BLaER1 treated with 17β-estradiol and CSF1 and Interleukin-3, amounts not matched to agents 10 nM and 100 nM (cell line): ENCODE measurements around the gene FBXW5.

Experiments used
- H3K27ac ChIP-seq, 11 experiments: shearing (Covaris generic); formaldehyde crosslinking; 2 replicates each; pipeline ENCODE4 v1.8.1; 2022
- H3K27me3 ChIP-seq, 11 experiments: shearing (Covaris generic); formaldehyde crosslinking; 2 replicates each; pipeline ENCODE4 v1.8.1; 2022
- H3K36me3 ChIP-seq, 11 experiments: shearing (Covaris generic); formaldehyde crosslinking; 2 replicates each; pipeline ENCODE4 v1.8.1; 2022
- H3K4me1 ChIP-seq, 10 experiments: shearing (Covaris generic); formaldehyde crosslinking; 2 replicates each; pipeline ENCODE4 v1.8.1; 2022
- H3K4me2 ChIP-seq, 11 experiments: shearing (Covaris generic); formaldehyde crosslinking; 2 replicates each; pipeline ENCODE4 v1.8.1; 2022
- H3K4me3 ChIP-seq, 10 experiments: shearing (Covaris generic); formaldehyde crosslinking; 2 replicates each; pipeline ENCODE4 v1.8.1; 2022
- H3K9ac ChIP-seq, 11 experiments: shearing (Covaris generic); formaldehyde crosslinking; 2 replicates each; pipeline ENCODE4 v1.8.1; 2022
- H3K9me3 ChIP-seq, 11 experiments: shearing (Covaris generic); formaldehyde crosslinking; replicated peaks in 1 of 11; 2 replicates each; pipeline ENCODE4 v1.8.1; 2022
- H4K20me1 ChIP-seq, 11 experiments: shearing (Covaris generic); formaldehyde crosslinking; 2 replicates each; pipeline ENCODE4 v1.8.1; 2022
- Cebpa-rat ChIP-seq, 11 experiments: shearing (Covaris generic); IDR thresholded peaks; 2 replicates each; pipeline ENCODE4 v1.8.1; 2022

FBXW5 gene

DNA sequence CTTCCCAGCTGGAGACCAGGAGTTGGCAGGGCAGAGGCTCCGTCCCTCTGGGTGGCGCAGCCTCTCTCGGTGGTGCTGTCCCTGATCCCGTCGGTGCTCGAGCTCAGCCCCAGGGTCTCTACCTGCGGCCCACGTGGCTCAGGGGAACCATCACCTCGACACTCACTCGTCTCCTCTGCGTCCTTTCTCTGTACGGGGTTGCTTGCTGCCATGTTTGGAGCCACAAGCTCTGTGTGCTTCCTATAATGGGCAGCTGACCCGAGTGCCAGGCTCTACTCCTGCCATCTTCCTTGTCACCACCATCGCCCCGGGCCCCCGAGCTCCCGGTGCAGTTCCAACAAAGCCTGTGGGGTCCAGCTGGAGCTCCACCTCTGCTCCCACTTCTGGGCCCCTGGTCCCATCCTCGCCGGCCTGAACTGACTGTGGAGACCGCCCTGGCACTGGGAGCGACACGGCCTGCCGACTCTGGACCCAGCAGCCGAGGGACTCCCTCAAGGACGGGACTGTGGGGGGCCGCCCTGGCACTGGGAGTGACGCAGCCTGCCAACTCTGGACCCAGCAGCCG, 5.0 kb downstream of the FBXW5 start:
- no peaks in the 10 kb centered on the region for H3K27me3 ChIP-seq
- no peak for TF ChIP-seq Cebpa-rat (IDR thresholded peaks at IDR 0.05)
- H3K4me2 ChIP-seq: peak overlapping the region in 8 of 11 experiments; percentile 21 to 56 (median 40); a peak in 11 of 22 replicates
- peaks cover 7 to 85% (median 42%) of the 10 kb centered on the region in 10 experiments; a peak in 19 of 20 replicates for H3K4me1 ChIP-seq
- H3K9ac ChIP-seq: peak overlapping the region in 7 of 11 experiments; percentile 2 to 56 (median 31); a peak in 6 of 22 replicates
- peaks cover 48 to 77% (median 67%) of the 10 kb centered on the region in 11 experiments for H3K36me3 ChIP-seq
- H3K4me3 ChIP-seq: no peak overlapping the region
- peaks cover 47 to 78% (median 55%) of the 10 kb centered on the region in 11 experiments; a peak in 21 of 22 replicates for H4K20me1 ChIP-seq
- peaks cover 0 to 7% (median 0%) of the 10 kb centered on the region in 11 experiments; a peak in 4 of 22 replicates for H3K9me3 ChIP-seq
- peak overlapping the region in 5 of 11 experiments; percentile 13 to 35 (median 19); a peak in 7 of 22 replicates for H3K27ac ChIP-seq

DNA sequence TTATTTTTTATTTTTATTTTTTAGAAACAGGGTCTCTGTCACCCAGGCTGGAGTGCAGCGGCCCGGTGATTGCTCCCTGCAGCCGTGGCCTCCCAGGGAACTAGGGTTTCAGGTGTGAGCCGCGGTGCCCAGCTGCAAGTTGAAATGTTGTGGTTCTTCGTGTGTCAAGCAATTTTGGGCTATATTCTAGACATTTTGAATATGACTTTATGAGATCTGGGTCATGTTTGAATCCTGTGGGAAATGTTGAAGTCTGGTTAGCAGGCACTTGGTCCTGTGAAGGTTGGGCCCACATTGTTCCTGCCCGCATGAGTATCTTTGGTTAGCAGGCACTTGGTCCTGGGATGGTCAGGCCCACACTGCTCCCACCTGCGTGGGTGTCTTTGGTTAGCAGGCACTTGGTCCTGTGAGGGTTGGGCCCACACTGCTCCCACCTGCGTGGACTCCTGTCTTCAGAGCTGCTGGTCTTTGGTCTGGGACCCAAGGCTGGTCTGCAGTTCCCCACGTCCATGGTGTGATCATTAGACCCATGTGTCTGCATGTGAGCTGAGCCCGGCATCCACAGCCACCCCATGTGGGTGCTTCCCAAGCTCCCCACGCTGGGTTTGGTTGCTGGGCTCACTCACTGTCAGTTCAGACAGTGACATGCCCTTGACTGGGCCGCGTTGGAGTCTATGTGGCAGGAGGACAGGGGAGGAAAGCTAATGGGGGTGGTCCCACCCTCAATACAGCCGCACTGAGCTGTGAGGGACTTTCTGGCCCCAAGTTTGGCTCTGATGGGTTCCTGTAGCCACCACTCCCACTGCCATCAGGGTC, 7.1 kb downstream of the FBXW5 start:
- Histone ChIP-seq H3K9ac (0 out of 22 replicates have a peak overlapping the region, but pooled peaks of 1 of the 11 experiments have one; percentile 14), H3K4me2 (peak overlapping the region in 1 of 11 experiments; percentile 10; a peak in 1 of 22 replicates), H3K9me3 (peaks cover 0 to 7% (median 0%) of the 10 kb centered on the region in 11 experiments; a peak in 4 of 22 replicates), H3K27ac (peak overlapping the region in 2 of 11 experiments; percentile 14 to 58; a peak in 3 of 22 replicates), H3K4me1 (peaks cover 0 to 95% (median 30%) of the 10 kb centered on the region in 10 experiments; a peak in 16 of 20 replicates), H3K27me3 (no peaks in the 10 kb centered on the region), H3K36me3 (peaks cover 39 to 86% (median 72%) of the 10 kb centered on the region in 11 experiments), H3K4me3 (no peak overlapping the region), H4K20me1 (peaks cover 33 to 58% (median 36%) of the 10 kb centered on the region in 11 experiments; a peak in 21 of 22 replicates)
- no peak for TF ChIP-seq Cebpa-rat (IDR thresholded peaks at IDR 0.05)

DNA sequence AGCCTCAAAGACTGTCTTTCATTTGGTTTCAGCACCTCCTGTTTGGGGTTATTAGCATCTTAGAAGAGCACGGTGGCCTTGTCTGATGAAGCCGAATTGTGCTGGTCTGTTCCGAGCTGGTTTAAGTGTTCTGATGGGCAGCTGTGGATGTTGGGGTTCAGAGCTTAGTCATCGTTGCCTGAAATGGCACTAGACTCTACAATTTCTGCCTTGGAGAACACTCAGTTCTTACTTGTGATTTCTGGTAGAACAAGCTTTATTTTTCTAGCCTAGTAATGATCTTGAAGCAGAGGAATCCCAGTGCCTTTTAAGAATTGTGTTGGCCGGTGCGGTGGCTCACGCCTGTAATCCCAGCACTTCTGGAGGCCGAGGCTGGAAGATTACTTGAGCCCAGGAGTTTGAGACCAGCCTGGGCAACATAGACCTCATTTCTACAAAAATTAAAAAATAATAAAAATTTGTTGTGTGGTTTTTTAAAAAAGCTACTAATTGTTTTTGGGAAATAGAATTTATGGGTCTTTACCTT, 7.8 kb downstream of the FBXW5 start:
- no peak overlapping the region for H3K4me3 ChIP-seq
- TF ChIP-seq Cebpa-rat (IDR thresholded peaks at IDR 0.05): no peak
- H3K27ac ChIP-seq: peak overlapping the region in 3 of 11 experiments; percentile 1 to 58 (median 45); a peak in 4 of 22 replicates
- H3K4me2 ChIP-seq: peak overlapping the region in 1 of 11 experiments; percentile 65; a peak in 1 of 22 replicates
- H3K9me3 ChIP-seq: peaks cover 0 to 7% (median 0%) of the 10 kb centered on the region in 11 experiments; a peak in 4 of 22 replicates
- peaks cover 26 to 51% (median 30%) of the 10 kb centered on the region in 11 experiments; a peak in 21 of 22 replicates for H4K20me1 ChIP-seq
- H3K4me1 ChIP-seq: peaks cover 0 to 94% (median 27%) of the 10 kb centered on the region in 10 experiments; a peak in 16 of 20 replicates
- no peak overlapping the region for H3K9ac ChIP-seq
- no peaks in the 10 kb centered on the region for H3K27me3 ChIP-seq
- peaks cover 32 to 81% (median 66%) of the 10 kb centered on the region in 11 experiments for H3K36me3 ChIP-seq

DNA sequence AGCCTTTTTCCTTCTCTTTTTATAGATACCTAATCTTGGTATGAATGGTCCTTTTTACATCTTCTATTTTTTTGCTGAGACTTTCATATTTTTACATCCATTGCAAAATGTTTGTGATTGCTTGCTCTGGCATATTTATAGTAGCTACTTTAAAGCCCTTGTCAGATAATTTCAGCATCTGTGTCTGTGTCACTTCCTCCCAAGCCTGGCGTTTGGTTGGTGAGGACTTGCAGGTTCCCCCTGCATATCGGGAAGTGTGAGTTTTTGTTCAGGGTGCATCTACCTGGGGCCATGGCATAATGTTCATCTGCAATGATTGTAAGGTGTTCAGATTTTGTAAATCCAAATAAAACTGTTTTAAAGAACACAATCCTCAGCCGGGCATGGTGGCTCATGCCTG, 8.9 kb downstream of the FBXW5 start:
- peak overlapping the region in 3 of 11 experiments; percentile 30 to 58 (median 45); a peak in 6 of 22 replicates for H3K27ac ChIP-seq
- H3K4me2 ChIP-seq: peak overlapping the region in 6 of 11 experiments; percentile 15 to 65 (median 52); a peak in 12 of 22 replicates
- H3K27me3 ChIP-seq: no peaks in the 10 kb centered on the region
- no peak overlapping the region for H3K9ac ChIP-seq
- peaks cover 16 to 41% (median 19%) of the 10 kb centered on the region in 11 experiments; a peak in 21 of 22 replicates for H4K20me1 ChIP-seq
- TF ChIP-seq Cebpa-rat (IDR thresholded peaks at IDR 0.05): no peak
- H3K4me1 ChIP-seq: peaks cover 0 to 88% (median 27%) of the 10 kb centered on the region in 10 experiments; a peak in 16 of 20 replicates
- H3K9me3 ChIP-seq: peaks cover 0 to 10% (median 0%) of the 10 kb centered on the region in 11 experiments; a peak in 4 of 22 replicates
- H3K36me3 ChIP-seq: peaks cover 21 to 81% (median 63%) of the 10 kb centered on the region in 11 experiments
- H3K4me3 ChIP-seq: no peak overlapping the region

DNA sequence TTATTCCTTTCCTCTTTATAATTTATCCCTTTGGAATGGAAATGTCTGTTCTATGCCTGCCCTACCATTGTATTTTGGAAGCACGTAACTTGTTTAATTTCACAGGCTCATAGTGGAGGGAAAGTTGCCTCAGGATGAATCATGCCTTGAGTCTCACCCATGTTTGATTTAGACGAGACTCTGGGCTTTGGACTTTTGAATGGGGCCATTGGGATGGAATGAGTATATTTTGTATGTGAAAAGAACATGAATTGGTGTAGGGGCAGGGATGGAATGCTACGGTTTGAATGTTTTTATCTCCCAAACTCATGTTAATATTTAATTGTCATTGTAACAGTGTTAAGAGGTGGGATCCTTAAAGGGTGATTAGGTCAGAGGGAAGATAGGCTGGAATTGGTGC, 10.3 kb downstream of the FBXW5 start:
- Histone ChIP-seq H3K36me3 (peaks cover 8 to 81% (median 63%) of the 10 kb centered on the region in 11 experiments), H3K9me3 (peaks cover 0 to 10% (median 0%) of the 10 kb centered on the region in 11 experiments; a peak in 4 of 22 replicates), H3K9ac (no peak overlapping the region), H3K27ac (peak overlapping the region in 2 of 11 experiments; percentile 45 to 58; a peak in 4 of 22 replicates), H4K20me1 (peaks cover 2 to 27% (median 5%) of the 10 kb centered on the region in 11 experiments; a peak in 19 of 22 replicates), H3K4me2 (peak overlapping the region in 4 of 11 experiments; percentile 44 to 65 (median 61); a peak in 5 of 22 replicates), H3K27me3 (no peaks in the 10 kb centered on the region), H3K4me3 (no peak overlapping the region), H3K4me1 (peaks cover 0 to 74% (median 20%) of the 10 kb centered on the region in 10 experiments; a peak in 16 of 20 replicates)
- TF ChIP-seq Cebpa-rat (IDR thresholded peaks at IDR 0.05): no peak

DNA sequence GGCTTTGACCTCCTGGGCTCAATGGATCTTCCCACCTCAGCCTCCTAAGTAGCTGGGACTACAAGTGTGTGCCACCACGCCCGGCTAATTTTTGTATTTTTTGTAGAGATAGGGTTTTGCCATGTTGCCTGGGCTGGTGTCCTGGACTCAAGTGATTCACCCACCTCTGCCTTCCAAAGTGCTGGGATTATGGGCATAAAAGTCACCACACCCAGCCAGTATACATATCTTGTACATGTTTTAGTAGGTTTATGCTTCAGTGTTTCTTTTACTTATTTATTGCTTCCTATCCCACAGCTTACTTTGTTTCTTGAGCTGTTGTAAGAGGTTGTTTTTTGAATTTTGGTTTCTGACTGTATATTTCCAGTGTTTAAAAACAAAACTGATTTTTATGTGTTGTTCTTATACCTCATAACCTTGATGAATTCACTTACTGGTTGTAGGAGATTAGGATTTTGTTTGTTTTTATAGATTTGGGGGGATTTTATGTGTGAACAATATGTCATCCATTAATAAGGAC, 12.9 kb downstream of the FBXW5 start:
- TF ChIP-seq Cebpa-rat (IDR thresholded peaks at IDR 0.05): no peak
- Histone ChIP-seq H3K4me3 (no peak overlapping the region), H3K27me3 (no peaks in the 10 kb centered on the region), H3K9ac (no peak overlapping the region), H3K36me3 (peaks cover 5 to 81% (median 60%) of the 10 kb centered on the region in 11 experiments), H3K4me2 (0 out of 22 replicates have a peak overlapping the region, but pooled peaks of 1 of the 11 experiments have one; percentile 3), H4K20me1 (peaks cover 0 to 23% (median 10%) of the 10 kb centered on the region in 11 experiments; a peak in 12 of 22 replicates), H3K4me1 (peaks cover 0 to 64% (median 19%) of the 10 kb centered on the region in 10 experiments; a peak in 14 of 20 replicates), H3K27ac (peak overlapping the region in 2 of 11 experiments; percentile 20 to 27; a peak in 2 of 22 replicates), H3K9me3 (0 out of 22 replicates have a peak, but pooled peaks cover 0 to 4% (median 0%) of the 10 kb centered on the region in 11 experiments)

DNA sequence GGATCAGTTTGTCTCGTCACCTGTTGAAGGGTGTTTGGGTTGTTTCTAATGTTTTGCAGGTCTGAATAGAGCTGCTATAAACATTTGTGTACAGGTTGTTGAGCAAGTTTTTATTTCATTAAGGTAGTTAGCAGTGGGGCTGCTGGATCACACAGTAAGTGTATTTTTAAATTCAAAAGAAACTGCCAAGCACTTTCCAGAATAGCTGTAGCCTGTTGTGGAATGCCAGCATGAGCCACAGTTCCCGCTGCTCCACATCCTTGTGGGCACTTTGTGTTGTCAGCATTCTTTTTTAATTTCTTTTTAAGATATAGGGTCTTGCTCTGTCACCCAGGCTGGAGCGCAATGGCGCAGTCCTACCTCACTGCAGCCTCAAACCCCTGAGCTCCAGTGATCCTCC, 14.5 kb downstream of the FBXW5 start:
- Histone ChIP-seq H3K36me3 (peaks cover 20 to 96% (median 73%) of the 10 kb centered on the region in 11 experiments), H3K9me3 (0 out of 22 replicates have a peak, but pooled peaks cover 0 to 4% (median 0%) of the 10 kb centered on the region in 11 experiments), H3K9ac (no peak overlapping the region), H3K27me3 (no peaks in the 10 kb centered on the region), H3K4me1 (peaks cover 0 to 47% (median 11%) of the 10 kb centered on the region in 10 experiments; a peak in 12 of 20 replicates), H4K20me1 (peaks cover 0 to 39% (median 21%) of the 10 kb centered on the region in 11 experiments; a peak in 13 of 22 replicates), H3K27ac (no peak overlapping the region), H3K4me3 (no peak overlapping the region), H3K4me2 (no peak overlapping the region)
- TF ChIP-seq Cebpa-rat (IDR thresholded peaks at IDR 0.05): no peak
